ENCODE results near the gene ITGB3BP.

DNA sequence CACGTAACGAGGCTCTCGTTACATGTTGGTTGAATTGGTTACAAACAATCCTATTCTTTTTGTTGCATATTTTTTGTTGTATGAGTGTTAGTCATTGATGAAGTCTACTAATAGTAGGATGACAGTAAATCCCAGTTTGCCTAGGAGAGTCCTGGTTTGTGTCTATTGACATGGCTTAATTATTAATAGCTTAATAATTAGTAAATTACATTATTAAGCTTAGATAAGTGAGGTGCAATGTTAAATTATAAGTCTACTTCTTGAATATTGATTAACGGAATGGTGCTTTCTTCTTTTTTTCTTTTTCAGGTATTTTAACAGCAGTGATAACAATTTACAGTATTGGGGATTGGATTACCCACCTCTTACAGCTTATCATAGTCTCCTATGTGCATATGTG, 121.1 kb downstream of the ITGB3BP start:
- TF ChIP-seq, protein P1, sequence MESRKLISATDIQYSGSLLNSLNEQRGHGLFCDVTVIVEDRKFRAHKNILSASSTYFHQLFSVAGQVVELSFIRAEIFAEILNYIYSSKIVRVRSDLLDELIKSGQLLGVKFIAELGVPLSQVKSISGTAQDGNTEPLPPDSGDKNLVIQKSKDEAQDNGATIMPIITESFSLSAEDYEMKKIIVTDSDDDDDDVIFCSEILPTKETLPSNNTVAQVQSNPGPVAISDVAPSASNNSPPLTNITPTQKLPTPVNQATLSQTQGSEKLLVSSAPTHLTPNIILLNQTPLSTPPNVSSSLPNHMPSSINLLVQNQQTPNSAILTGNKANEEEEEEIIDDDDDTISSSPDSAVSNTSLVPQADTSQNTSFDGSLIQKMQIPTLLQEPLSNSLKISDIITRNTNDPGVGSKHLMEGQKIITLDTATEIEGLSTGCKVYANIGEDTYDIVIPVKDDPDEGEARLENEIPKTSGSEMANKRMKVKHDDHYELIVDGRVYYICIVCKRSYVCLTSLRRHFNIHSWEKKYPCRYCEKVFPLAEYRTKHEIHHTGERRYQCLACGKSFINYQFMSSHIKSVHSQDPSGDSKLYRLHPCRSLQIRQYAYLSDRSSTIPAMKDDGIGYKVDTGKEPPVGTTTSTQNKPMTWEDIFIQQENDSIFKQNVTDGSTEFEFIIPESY (IDR thresholded peaks at IDR 0.05) = no peak
- TF ChIP-seq, protein P2, sequence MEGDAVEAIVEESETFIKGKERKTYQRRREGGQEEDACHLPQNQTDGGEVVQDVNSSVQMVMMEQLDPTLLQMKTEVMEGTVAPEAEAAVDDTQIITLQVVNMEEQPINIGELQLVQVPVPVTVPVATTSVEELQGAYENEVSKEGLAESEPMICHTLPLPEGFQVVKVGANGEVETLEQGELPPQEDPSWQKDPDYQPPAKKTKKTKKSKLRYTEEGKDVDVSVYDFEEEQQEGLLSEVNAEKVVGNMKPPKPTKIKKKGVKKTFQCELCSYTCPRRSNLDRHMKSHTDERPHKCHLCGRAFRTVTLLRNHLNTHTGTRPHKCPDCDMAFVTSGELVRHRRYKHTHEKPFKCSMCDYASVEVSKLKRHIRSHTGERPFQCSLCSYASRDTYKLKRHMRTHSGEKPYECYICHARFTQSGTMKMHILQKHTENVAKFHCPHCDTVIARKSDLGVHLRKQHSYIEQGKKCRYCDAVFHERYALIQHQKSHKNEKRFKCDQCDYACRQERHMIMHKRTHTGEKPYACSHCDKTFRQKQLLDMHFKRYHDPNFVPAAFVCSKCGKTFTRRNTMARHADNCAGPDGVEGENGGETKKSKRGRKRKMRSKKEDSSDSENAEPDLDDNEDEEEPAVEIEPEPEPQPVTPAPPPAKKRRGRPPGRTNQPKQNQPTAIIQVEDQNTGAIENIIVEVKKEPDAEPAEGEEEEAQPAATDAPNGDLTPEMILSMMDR (IDR thresholded peaks at IDR 0.05; ENCODE audit: low read depth, low read length, missing input control) = no peak
- no peak for TF ChIP-seq TAF1 (conservative IDR thresholded peaks at IDR 0.05)
- TF ChIP-seq, protein P3, sequence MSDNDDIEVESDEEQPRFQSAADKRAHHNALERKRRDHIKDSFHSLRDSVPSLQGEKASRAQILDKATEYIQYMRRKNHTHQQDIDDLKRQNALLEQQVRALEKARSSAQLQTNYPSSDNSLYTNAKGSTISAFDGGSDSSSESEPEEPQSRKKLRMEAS (IDR thresholded peaks at IDR 0.05) = no peak
- TF ChIP-seq RAD21 (IDR thresholded peaks at IDR 0.05) = no peak
- TF ChIP-seq, protein P4, sequence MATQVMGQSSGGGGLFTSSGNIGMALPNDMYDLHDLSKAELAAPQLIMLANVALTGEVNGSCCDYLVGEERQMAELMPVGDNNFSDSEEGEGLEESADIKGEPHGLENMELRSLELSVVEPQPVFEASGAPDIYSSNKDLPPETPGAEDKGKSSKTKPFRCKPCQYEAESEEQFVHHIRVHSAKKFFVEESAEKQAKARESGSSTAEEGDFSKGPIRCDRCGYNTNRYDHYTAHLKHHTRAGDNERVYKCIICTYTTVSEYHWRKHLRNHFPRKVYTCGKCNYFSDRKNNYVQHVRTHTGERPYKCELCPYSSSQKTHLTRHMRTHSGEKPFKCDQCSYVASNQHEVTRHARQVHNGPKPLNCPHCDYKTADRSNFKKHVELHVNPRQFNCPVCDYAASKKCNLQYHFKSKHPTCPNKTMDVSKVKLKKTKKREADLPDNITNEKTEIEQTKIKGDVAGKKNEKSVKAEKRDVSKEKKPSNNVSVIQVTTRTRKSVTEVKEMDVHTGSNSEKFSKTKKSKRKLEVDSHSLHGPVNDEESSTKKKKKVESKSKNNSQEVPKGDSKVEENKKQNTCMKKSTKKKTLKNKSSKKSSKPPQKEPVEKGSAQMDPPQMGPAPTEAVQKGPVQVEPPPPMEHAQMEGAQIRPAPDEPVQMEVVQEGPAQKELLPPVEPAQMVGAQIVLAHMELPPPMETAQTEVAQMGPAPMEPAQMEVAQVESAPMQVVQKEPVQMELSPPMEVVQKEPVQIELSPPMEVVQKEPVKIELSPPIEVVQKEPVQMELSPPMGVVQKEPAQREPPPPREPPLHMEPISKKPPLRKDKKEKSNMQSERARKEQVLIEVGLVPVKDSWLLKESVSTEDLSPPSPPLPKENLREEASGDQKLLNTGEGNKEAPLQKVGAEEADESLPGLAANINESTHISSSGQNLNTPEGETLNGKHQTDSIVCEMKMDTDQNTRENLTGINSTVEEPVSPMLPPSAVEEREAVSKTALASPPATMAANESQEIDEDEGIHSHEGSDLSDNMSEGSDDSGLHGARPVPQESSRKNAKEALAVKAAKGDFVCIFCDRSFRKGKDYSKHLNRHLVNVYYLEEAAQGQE (IDR thresholded peaks at IDR 0.05) = no peak
- no peak for TF ChIP-seq GABPA (IDR thresholded peaks at IDR 0.05 in 1 of 2, conservative IDR thresholded peaks at IDR 0.05 in 1 of 2)
- TF ChIP-seq, protein P5, sequence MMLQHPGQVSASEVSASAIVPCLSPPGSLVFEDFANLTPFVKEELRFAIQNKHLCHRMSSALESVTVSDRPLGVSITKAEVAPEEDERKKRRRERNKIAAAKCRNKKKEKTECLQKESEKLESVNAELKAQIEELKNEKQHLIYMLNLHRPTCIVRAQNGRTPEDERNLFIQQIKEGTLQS (IDR thresholded peaks at IDR 0.05) = no peak
- TF ChIP-seq YY1 (IDR thresholded peaks at IDR 0.05) = no peak
- TF ChIP-seq SP1 (IDR thresholded peaks at IDR 0.05) = no peak
- no peak for TF ChIP-seq RXRA (IDR thresholded peaks at IDR 0.05)

Measured in liver (tissue), 3 donors.